Neutrophil (primary cell): ENCODE results near the gene GLDC.
"Not testable (repeated sequence)": the region's sequence is repeated elsewhere in the genome, so short reads cannot be mapped to it uniquely, and the experiment has no call there.

Source experiments
- H3K27ac ChIP-seq: fragments of 200-600 bp; sonication (generic); 2 replicates; pipeline ENCODE4 v1.5.1; 2016; ENCODE audit warnings: mild to moderate bottlenecking, moderate library complexity
- H3K27me3 ChIP-seq: fragments of 200-600 bp; sonication (generic); 2 replicates; pipeline ENCODE4 v1.6.0; 2016; ENCODE audit warnings: mild to moderate bottlenecking
- H3K36me3 ChIP-seq: fragments of 200-600 bp; sonication (generic); 2 replicates; pipeline ENCODE4 v1.5.1; 2017
- H3K4me1 ChIP-seq, 2 experiments: fragments of 200-600 bp in 1 of 2; sonication (generic) in 1 of 2; 1 replicate in 1 of 2; 2 replicates in 1 of 2; pipeline versions ENCODE4 v1.5.1 to v1.6.1; 2013 to 2016; ENCODE audit warnings: low read depth in 1 of 2, low read length in 1 of 2, mild to moderate bottlenecking in 1 of 2, moderate library complexity in 1 of 2; ENCODE audit not compliant: control insufficient read depth in 1 of 2, insufficient read depth in 1 of 2
- H3K4me3 ChIP-seq, 2 experiments: fragments of 200-600 bp in 1 of 2; sonication (generic) in 1 of 2; 1 replicate in 1 of 2; 2 replicates in 1 of 2; pipeline ENCODE4 v1.5.1; 2013 to 2016; ENCODE audit warnings: low read depth in 1 of 2, low read length in 1 of 2, mild to moderate bottlenecking in 1 of 2, moderate library complexity in 1 of 2
- H3K9me3 ChIP-seq: fragments of 200-600 bp; sonication (generic); 2 replicates; pipeline ENCODE4 v1.5.1; 2016
- TF ChIP-seq, protein P1 (sequence below): fragments of 200-600 bp; sonication (generic); IDR thresholded peaks from 2 replicates; pipeline ENCODE4 v1.5.1; 2016; ENCODE audit warnings: antibody characterized with exemption

GLDC gene

DNA sequence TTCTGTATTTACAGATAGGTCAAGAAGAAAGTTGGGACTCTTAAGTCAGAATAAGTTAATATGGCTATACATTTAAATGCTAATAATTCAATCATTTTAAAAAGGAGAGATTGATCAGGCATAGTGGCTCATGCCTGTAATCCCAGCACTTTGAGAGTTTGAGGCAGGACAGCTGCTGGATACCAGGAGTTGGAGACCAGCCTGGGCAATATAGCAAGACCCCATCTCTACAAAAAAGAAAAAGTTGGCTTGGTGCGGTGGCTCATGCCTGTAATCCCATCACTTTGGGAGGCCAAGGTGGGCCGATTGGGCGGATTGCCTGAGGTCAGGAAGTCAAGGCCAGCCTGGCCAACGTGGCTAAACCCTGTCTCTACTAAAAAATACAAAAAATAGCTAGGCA lies 15.0 kb upstream of the GLDC start:
- TF ChIP-seq, protein P1, sequence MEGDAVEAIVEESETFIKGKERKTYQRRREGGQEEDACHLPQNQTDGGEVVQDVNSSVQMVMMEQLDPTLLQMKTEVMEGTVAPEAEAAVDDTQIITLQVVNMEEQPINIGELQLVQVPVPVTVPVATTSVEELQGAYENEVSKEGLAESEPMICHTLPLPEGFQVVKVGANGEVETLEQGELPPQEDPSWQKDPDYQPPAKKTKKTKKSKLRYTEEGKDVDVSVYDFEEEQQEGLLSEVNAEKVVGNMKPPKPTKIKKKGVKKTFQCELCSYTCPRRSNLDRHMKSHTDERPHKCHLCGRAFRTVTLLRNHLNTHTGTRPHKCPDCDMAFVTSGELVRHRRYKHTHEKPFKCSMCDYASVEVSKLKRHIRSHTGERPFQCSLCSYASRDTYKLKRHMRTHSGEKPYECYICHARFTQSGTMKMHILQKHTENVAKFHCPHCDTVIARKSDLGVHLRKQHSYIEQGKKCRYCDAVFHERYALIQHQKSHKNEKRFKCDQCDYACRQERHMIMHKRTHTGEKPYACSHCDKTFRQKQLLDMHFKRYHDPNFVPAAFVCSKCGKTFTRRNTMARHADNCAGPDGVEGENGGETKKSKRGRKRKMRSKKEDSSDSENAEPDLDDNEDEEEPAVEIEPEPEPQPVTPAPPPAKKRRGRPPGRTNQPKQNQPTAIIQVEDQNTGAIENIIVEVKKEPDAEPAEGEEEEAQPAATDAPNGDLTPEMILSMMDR: no peak
- Histone ChIP-seq H3K27ac (no peak overlapping the region), H3K4me1 (no peaks in the 10 kb centered on the region), H3K27me3 (no peaks in the 10 kb centered on the region), H3K4me3 (no peak overlapping the region), H3K36me3 (no peaks in the 10 kb centered on the region), H3K9me3 (no peaks in the 10 kb centered on the region)

DNA sequence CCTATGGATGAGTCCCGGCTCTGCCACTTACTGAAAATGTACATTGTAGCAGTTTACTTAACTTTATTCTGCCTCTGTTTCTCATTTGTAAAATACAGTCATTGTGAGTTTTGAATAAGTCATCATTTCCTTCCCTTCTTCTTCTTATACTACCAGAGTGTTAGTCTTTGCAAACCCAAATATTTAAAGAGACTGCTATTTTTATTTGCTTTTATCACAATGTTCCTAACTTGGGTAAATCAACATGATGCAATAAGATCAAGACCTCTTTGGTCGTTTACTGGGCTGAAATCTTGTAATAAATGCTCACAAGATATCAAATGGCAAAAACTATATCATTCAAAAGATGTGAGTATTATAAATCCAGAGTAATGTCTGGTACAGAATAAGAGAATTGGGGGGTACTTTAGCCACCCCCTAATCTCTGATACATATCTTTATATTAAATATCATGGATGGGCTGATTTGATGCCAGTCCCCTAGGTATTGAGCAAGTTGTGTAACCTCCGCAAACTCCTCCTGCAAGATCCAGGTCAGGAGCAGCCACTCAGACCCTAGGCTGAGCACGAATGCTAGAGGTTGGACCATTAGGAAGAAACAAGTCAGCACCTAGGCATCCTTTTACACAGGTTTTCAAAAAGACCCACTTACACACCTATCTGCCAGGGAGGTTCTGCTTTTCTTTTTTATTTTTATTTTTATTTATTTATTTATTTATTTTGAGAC lies 13.3 kb upstream of the GLDC start:
- Histone ChIP-seq H3K9me3 (no peaks in the 10 kb centered on the region), H3K27ac (no peak overlapping the region), H3K4me3 (no peak overlapping the region), H3K27me3 (peaks cover 8% of the 10 kb centered on the region), H3K4me1 (no peaks in the 10 kb centered on the region), H3K36me3 (no peaks in the 10 kb centered on the region)
- TF ChIP-seq, protein P1: no peak

DNA sequence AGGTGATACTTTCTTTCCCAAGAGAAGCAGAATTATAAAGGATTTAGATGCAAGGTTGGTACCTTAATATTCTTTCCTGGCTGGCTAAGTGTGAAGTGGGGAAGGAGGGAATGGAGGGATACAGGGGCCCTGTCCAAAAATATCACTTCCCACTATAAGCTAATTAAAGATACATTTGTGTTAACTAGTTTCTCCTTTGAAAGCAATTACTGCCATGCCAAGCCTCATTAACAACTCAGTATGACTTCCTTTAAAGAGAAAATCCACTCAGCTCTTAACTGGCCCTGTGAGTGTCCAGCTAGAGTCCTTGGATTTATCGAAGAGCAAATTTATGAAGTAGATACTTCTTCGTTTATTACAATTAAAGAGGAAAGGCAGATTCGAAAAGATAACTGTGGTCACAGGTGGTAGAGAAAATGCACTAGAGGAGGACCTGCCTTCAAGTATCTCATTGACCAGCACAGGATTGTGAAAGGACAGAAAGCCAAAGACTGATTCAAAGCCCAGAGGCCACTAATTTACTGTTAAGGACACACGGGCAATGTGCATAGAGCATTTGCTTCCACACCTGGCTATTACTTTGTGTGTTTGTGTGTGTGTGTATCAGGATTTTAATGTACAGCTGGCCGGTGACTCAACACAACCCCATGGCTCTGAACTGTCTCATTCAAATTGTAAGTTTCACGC lies 11.2 kb upstream of the GLDC start:
- Histone ChIP-seq H3K27ac (no peak overlapping the region), H3K4me1 (no peaks in the 10 kb centered on the region), H3K27me3 (peaks cover 20% of the 10 kb centered on the region), H3K36me3 (no peaks in the 10 kb centered on the region), H3K4me3 (no peak overlapping the region), H3K9me3 (no peaks in the 10 kb centered on the region)
- TF ChIP-seq, protein P1: no peak

DNA sequence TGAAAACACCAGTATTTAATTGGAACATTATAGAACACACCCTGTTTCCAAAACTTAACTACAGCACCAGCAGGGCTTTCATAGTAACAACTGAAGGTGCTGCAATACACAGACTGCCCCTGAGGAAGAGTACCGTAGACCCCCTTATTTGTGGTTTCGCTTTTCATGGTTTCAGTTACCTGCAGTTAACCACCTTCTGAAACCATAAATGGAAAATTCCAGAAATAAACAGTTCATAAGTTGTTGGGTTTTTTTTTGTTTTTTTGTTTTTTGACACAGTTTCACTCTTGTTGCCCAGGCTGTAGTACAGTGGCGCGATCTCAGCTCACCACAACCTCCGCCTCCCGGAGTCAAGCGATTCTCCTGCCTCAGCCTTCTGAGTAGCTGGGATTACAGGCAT lies 9.5 kb upstream of the GLDC start:
- H3K4me1 ChIP-seq: no peaks in the 10 kb centered on the region
- TF ChIP-seq, protein P1: no peak
- H3K27me3 ChIP-seq: peaks cover 32% of the 10 kb centered on the region
- H3K4me3 ChIP-seq: no peak overlapping the region
- no peak overlapping the region for H3K27ac ChIP-seq
- H3K9me3 ChIP-seq: no peaks in the 10 kb centered on the region
- H3K36me3 ChIP-seq: no peaks in the 10 kb centered on the region

DNA sequence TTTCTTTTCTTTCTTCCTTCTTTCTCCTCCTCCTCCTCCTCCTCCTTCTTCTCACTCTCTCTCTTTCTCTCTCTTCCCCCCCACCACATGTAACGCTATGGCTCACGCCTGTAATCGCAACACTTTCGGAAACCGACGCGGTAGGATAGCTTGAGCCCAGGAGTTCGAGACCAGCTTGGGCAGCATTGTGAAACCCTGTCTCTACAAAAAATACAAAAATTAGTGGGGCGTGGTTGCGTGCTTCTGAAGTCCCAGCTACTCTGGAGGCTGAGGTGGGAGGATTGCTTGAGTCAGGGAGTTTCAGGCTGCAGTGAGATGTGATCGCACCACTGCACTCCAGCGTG lies 736 bp upstream of the GLDC start:
- no peaks in the 10 kb centered on the region for H3K36me3 ChIP-seq
- peaks cover 0 to 3% of the 10 kb centered on the region in 2 experiments for H3K4me1 ChIP-seq
- H3K27ac ChIP-seq: no peak overlapping the region
- TF ChIP-seq, protein P1: no peak
- H3K4me3 ChIP-seq: no peak overlapping the region
- H3K9me3 ChIP-seq: no peaks in the 10 kb centered on the region
- H3K27me3 ChIP-seq: peaks cover 99% of the 10 kb centered on the region

DNA sequence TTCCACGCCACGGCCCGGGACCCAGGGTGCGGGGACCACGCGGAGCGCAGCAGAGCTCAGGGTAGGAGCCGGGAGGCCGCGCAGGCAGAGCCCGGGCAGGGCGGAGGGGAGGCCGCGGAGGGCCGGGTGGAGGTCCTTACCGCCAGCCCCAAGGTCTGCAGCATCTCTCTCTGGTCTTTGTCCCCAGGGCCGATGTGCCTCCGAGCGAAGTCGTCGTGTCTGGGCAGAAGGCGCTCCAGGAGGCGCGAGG lies 499 bp downstream of the GLDC start:
- H3K27me3 ChIP-seq: peaks cover 100% of the 10 kb centered on the region
- not testable (repeated sequence) for H3K9me3 ChIP-seq, H3K4me1 ChIP-seq, H3K4me3 ChIP-seq, H3K27ac ChIP-seq, H3K36me3 ChIP-seq
